Measurements from ENCODE around the gene LINGO3. TPM values are rescaled to one million over a fixed set of nuclear protein-coding genes. Genes with fewer than 3 reads are reported as not detected.

Gene LINGO3
- total RNA-seq, 1 donor from 2014 or later: not detected

GRCh38 chr19:2330255-2330631, 22.3 kb upstream of the LINGO3 start:
- DNase-seq (ENCODE audit: low spot score in 2 of 2): no peak
- H3K9me3 ChIP-seq: no peaks in the 10 kb centered on the region
- no peak overlapping the region for H3K27ac ChIP-seq
- TF ChIP-seq CTCF (IDR thresholded peaks at IDR 0.05): no peak
- H3K36me3 ChIP-seq: peaks cover 0 to 4% of the 10 kb centered on the region in 2 donors
- H3K4me1 ChIP-seq: peaks cover 2 to 34% of the 10 kb centered on the region in 2 donors
- intact Hi-C loops (cut with DNase I): no loop called here
- H3K4me3 ChIP-seq: no peak overlapping the region
- H3K27me3 ChIP-seq: no peaks in the 10 kb centered on the region

- intact Hi-C loops (cut with DNase I): loop anchor here (2.0 kb wide), 2 partner anchors 59 to 93 kb away; partner anchors contain the start of genes PLEKHJ1 and SF3A2
- peaks cover 2 to 34% of the 10 kb centered on the region in 2 donors for H3K4me1 ChIP-seq
Observed at GRCh38 chr19:2329501-2329916, 21.6 kb upstream of the LINGO3 start.

GRCh38 chr19:2329149-2329478, 21.2 kb upstream of the LINGO3 start:
- Histone ChIP-seq H3K36me3 (peaks cover 5 to 9% of the 10 kb centered on the region in 2 donors), H3K9me3 (no peaks in the 10 kb centered on the region), H3K4me1 (peaks cover 2 to 34% of the 10 kb centered on the region in 2 donors), H3K27ac (no peak overlapping the region), H3K27me3 (no peaks in the 10 kb centered on the region), H3K4me3 (peak overlapping the region; percentile 73 to 84)
- intact Hi-C loops (cut with DNase I): loop anchor here (2.0 kb wide), 2 partner anchors 58 to 92 kb away; partner anchors contain the start of genes PLEKHJ1 and SF3A2
- DNase-seq (ENCODE audit: low spot score in 2 of 2): no peak
- no peak for TF ChIP-seq CTCF (IDR thresholded peaks at IDR 0.05)

More at GRCh38 chr19:2329501-2329916, 21.6 kb upstream of the LINGO3 start:
- Histone ChIP-seq H3K9me3 (no peaks in the 10 kb centered on the region), H3K36me3 (peaks cover 2 to 5% of the 10 kb centered on the region in 2 donors), H3K27me3 (no peaks in the 10 kb centered on the region), H3K4me3 (peak overlapping the region; percentile 73 to 84), H3K27ac (no peak overlapping the region)
- no peak for DNase-seq (ENCODE audit: low spot score in 2 of 2)
- TF ChIP-seq CTCF (IDR thresholded peaks at IDR 0.05): no peak

GRCh38 chr19:2328401-2329148, 20.6 kb upstream of the LINGO3 start, which contains the start of the genes LSM7 and SPPL2B:
TSS of gene LSM7 (minus strand) at chr19:2328586. CDS start at chr19:2328566, 20 bp downstream.
TSS of gene SPPL2B (plus strand) at chr19:2328684. CDS start at chr19:2328710, 26 bp downstream.
- Histone ChIP-seq H3K9me3 (no peaks in the 10 kb centered on the region), H3K4me1 (peaks cover 2 to 34% of the 10 kb centered on the region in 2 donors), H3K27ac (peak within 1 kb of the TSS; percentile 48 to 64), H3K27me3 (no peaks in the 10 kb centered on the region), H3K4me3 (peak within 1 kb of the TSS; percentile 73 to 84), H3K36me3 (peaks cover 7 to 14% of the 10 kb centered on the region in 2 donors)
- intact Hi-C loops (cut with DNase I): loop anchor here (1.0 to 2.0 kb wide), 3 partner anchors 58 to 231 kb away; partner anchors contain the start of genes PLEKHJ1 and SF3A2
- TF ChIP-seq CTCF (IDR thresholded peaks at IDR 0.05): no peak
- DNase-seq (ENCODE audit: low spot score in 2 of 2): peak; percentile 76 to 94

GRCh38 chr19:2327773-2328400, 19.9 kb upstream of the LINGO3 start:
- Histone ChIP-seq H3K36me3 (peaks cover 7 to 21% of the 10 kb centered on the region in 2 donors), H3K4me1 (peaks cover 2 to 34% of the 10 kb centered on the region in 2 donors), H3K9me3 (no peaks in the 10 kb centered on the region), H3K27ac (peak overlapping the region in 1 of 2 donors; percentile 48), H3K4me3 (peak overlapping the region; percentile 73 to 84), H3K27me3 (no peaks in the 10 kb centered on the region)
- TF ChIP-seq CTCF (IDR thresholded peaks at IDR 0.05): no peak
- no peak for DNase-seq (ENCODE audit: low spot score in 2 of 2)
- intact Hi-C loops (cut with DNase I): loop anchor here (1.0 to 2.0 kb wide), 3 partner anchors 57 to 231 kb away; partner anchors contain the start of genes PLEKHJ1 and SF3A2

Data from ascending aorta (tissue), 2 donors.